ENCODE measurements around the gene VCAN.

DNA sequence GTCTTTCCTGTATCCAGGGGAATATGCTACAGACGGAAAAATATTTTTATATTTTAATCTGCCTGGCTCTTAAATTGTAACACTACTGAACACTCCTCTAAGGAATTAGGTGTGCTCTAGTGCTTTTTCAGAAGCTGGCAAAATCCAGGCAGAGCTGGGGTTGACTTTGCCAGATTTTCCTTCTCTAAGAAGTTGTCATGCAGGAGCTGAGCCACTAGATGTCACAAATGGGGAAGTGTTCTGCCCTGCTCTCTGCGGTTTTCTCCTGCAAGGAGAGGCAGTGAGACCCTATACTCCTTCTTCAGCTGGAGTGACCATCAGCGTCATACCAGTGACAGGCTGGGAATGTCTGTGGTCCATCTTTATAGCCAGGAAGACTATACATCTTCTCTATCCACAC, 136.6 kb downstream of the VCAN start:
- TF ChIP-seq BHLHE40 (IDR thresholded peaks at IDR 0.05; ENCODE audit: borderline replicate concordance) = no peak
- no peak for TF ChIP-seq SP1 (IDR thresholded peaks at IDR 0.05)
- TF ChIP-seq, protein P1, sequence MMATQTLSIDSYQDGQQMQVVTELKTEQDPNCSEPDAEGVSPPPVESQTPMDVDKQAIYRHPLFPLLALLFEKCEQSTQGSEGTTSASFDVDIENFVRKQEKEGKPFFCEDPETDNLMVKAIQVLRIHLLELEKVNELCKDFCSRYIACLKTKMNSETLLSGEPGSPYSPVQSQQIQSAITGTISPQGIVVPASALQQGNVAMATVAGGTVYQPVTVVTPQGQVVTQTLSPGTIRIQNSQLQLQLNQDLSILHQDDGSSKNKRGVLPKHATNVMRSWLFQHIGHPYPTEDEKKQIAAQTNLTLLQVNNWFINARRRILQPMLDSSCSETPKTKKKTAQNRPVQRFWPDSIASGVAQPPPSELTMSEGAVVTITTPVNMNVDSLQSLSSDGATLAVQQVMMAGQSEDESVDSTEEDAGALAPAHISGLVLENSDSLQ (IDR thresholded peaks at IDR 0.05) = no peak
- TF ChIP-seq ZNF384 (IDR thresholded peaks at IDR 0.05) = no peak
- no peak for TF ChIP-seq ELF4 (IDR thresholded peaks at IDR 0.05)
- TF ChIP-seq L3MBTL2 (conservative IDR thresholded peaks at IDR 0.05) = no peak
- no peak for TF ChIP-seq TARDBP (IDR thresholded peaks at IDR 0.05)
- no peak for TF ChIP-seq FOXM1 (IDR thresholded peaks at IDR 0.05; ENCODE audit: borderline replicate concordance)
- TF ChIP-seq HDGF (IDR thresholded peaks at IDR 0.05; ENCODE audit: borderline replicate concordance) = no peak
- no peak for TF ChIP-seq SUZ12 (IDR thresholded peaks at IDR 0.05)
